Sigmoid colon (tissue), 4 donors: ENCODE results near the gene RHEB.

Experiments
- CTCF ChIP-seq, 4 experiments: fragments of 450-650 bp in 3 of 4; fragments of 200-600 bp in 1 of 4; IDR thresholded peaks; one replicate each; pipeline ENCODE4 v1.5.1; 2016 to 2019; ENCODE audit warnings: antibody characterized with exemption in 4 of 4, mild to moderate bottlenecking in 3 of 4, moderate library complexity in 2 of 4
- POLR2A ChIP-seq, 2 donors: fragments of 450-650 bp; IDR thresholded peaks; one replicate each; pipeline ENCODE4 v1.6.1; 2016; ENCODE audit warnings: antibody characterized with exemption in 2 of 2, mild to moderate bottlenecking in 2 of 2, moderate library complexity in 2 of 2
- POLR2AphosphoS5 ChIP-seq, 4 donors: sonication (generic); formaldehyde crosslinking; IDR thresholded peaks; one replicate each; pipeline ENCODE4 v1.6.1; 2017; ENCODE audit warnings: antibody characterized with exemption in 4 of 4

GRCh38 chr7:151433721-151434400 is 85.8 kb downstream of the RHEB start:
- TF ChIP-seq POLR2A (IDR thresholded peaks at IDR 0.05) (no peak), CTCF (IDR thresholded peaks at IDR 0.05) (no peak), POLR2AphosphoS5 (IDR thresholded peaks at IDR 0.05) (no peak)
